ENCODE results near the gene D2HGDH. TPM values are rescaled to one million over a fixed set of nuclear protein-coding genes. Genes with fewer than 3 reads are reported as not detected.

Gene D2HGDH
- total and polyA plus RNA-seq, 2 of the 13 experiments (the other 11 are each of a cell fraction or from before 2014, with no cell fraction given), result 19.2 to 20.3 TPM

DNA sequence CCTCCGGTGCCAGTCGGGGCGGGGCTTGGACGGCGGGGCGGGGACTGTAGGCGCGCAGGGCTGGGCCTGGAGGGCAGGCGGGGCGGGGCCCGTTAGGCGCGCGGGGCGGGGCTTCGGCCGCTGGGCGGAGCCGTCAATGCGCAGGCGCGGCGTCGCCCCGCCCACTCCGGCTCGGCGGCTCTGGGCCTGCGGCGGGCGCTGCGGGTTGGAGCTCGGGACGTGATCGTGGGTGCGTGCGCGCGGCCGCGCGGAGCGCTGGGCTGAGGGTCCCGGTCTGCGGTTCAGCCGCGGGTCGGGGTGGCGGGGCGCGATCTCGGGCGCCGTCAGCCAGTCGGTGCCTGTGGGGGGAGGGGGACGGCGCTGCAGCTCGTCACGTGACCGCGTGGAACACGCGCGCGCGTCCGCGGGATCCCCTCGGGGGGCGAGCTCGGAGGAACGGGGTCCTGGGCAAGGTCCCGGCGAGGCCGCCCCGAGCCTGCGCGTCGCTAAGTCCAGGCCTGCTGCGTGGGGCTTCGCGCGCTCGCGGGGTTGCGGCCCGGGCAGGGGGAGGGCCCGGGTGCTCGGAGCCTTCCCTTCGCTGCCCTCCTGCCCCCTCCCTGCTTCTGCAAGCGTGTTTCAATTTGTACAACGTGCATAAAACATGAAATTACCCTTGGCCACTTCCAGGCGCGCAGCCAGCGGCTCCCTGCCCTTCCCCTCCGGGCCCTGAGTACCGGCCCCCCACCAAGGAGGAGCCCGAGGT lies at the start of gene D2HGDH (continued):
- TF ChIP-seq ZNF367 (CRISPR knock-in tag; IDR thresholded peaks at IDR 0.05; ENCODE audit: borderline replicate concordance) (peak; percentile 15; the same call in 1 of the 2 replicates), THAP11 (CRISPR knock-in tag; IDR thresholded peaks at IDR 0.05) (peak; percentile 50), FOSL2 (CRISPR knock-in tag; IDR thresholded peaks at IDR 0.05) (0 out of 2 replicates have a peak, but pooled peaks have one; percentile 5), ZBTB8A (CRISPR knock-in tag; IDR thresholded peaks at IDR 0.05; ENCODE audit: borderline replicate concordance, low read depth) (0 out of 2 replicates have a peak, but pooled peaks have one; percentile 8), PHF21A (CRISPR knock-in tag; IDR thresholded peaks at IDR 0.05) (no peak), ZNF713 (CRISPR knock-in tag; IDR thresholded peaks at IDR 0.05) (no peak), FLYWCH1 (CRISPR knock-in tag; IDR thresholded peaks at IDR 0.05) (no peak), KDM6A (CRISPR knock-in tag; IDR thresholded peaks at IDR 0.05; ENCODE audit: low read depth) (no peak), CBX1 (IDR thresholded peaks at IDR 0.05; ENCODE audit: low read depth) (peak; percentile 76), GZF1 (CRISPR knock-in tag; IDR thresholded peaks at IDR 0.05) (no peak), ZNF607 (CRISPR knock-in tag; IDR thresholded peaks at IDR 0.05; ENCODE audit: borderline replicate concordance) (peak; percentile 46; the same call in 1 of the 2 replicates), ZNF788 (CRISPR knock-in tag; IDR thresholded peaks at IDR 0.05; ENCODE audit: borderline replicate concordance) (no peak; the same call in none of the 2 replicates), FOXA3 (CRISPR knock-in tag; IDR thresholded peaks at IDR 0.05) (0 out of 2 replicates have a peak, but pooled peaks have one; percentile 20), PLRG1 (conservative IDR thresholded peaks at IDR 0.05) (no peak), TBL1XR1 (IDR thresholded peaks at IDR 0.05; ENCODE audit: borderline replicate concordance, low read length, partially characterized antibody) (no peak), NR1H2 (CRISPR knock-in tag; IDR thresholded peaks at IDR 0.05; ENCODE audit: borderline replicate concordance, low read depth) (peak; percentile 75; the same call in 1 of the 2 replicates), SIN3A (IDR thresholded peaks at IDR 0.05; ENCODE audit: borderline replicate concordance, low read depth, low read length) (peak; percentile 51; the same call in 1 of the 2 replicates)
- TF ChIP-seq, protein P1, sequence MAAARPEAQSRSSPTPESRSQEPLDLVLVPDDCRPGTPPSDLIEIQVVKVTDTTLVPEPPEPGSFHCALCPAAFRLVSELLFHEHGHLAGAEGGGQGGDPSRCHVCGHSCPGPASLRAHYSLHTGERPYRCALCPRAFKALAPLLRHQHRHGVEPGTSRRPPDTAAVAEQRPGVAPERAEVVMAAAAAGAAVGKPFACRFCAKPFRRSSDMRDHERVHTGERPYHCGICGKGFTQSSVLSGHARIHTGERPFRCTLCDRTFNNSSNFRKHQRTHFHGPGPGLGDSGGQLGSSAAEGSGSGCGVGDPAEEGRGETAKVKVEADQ (CRISPR knock-in tag; IDR thresholded peaks at IDR 0.05; ENCODE audit: borderline replicate concordance), result no peak; the same call in 1 of the 2 replicates
- TF ChIP-seq, protein P2, sequence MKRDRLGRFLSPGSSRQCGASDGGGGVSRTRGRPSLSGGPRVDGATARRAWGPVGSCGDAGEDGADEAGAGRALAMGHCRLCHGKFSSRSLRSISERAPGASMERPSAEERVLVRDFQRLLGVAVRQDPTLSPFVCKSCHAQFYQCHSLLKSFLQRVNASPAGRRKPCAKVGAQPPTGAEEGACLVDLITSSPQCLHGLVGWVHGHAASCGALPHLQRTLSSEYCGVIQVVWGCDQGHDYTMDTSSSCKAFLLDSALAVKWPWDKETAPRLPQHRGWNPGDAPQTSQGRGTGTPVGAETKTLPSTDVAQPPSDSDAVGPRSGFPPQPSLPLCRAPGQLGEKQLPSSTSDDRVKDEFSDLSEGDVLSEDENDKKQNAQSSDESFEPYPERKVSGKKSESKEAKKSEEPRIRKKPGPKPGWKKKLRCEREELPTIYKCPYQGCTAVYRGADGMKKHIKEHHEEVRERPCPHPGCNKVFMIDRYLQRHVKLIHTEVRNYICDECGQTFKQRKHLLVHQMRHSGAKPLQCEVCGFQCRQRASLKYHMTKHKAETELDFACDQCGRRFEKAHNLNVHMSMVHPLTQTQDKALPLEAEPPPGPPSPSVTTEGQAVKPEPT (CRISPR knock-in tag; IDR thresholded peaks at IDR 0.05; ENCODE audit: low read depth), result 0 out of 2 replicates have a peak, but pooled peaks have one; percentile 4
- TF ChIP-seq, protein P3, sequence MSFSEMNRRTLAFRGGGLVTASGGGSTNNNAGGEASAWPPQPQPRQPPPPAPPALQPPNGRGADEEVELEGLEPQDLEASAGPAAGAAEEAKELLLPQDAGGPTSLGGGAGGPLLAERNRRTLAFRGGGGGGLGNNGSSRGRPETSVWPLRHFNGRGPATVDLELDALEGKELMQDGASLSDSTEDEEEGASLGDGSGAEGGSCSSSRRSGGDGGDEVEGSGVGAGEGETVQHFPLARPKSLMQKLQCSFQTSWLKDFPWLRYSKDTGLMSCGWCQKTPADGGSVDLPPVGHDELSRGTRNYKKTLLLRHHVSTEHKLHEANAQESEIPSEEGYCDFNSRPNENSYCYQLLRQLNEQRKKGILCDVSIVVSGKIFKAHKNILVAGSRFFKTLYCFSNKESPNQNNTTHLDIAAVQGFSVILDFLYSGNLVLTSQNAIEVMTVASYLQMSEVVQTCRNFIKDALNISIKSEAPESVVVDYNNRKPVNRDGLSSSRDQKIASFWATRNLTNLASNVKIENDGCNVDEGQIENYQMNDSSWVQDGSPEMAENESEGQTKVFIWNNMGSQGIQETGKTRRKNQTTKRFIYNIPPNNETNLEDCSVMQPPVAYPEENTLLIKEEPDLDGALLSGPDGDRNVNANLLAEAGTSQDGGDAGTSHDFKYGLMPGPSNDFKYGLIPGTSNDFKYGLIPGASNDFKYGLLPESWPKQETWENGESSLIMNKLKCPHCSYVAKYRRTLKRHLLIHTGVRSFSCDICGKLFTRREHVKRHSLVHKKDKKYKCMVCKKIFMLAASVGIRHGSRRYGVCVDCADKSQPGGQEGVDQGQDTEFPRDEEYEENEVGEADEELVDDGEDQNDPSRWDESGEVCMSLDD (CRISPR knock-in tag; IDR thresholded peaks at IDR 0.05; ENCODE audit: borderline replicate concordance), result 0 out of 2 replicates have a peak, but pooled peaks have one; percentile 46
- TF ChIP-seq, protein P4, sequence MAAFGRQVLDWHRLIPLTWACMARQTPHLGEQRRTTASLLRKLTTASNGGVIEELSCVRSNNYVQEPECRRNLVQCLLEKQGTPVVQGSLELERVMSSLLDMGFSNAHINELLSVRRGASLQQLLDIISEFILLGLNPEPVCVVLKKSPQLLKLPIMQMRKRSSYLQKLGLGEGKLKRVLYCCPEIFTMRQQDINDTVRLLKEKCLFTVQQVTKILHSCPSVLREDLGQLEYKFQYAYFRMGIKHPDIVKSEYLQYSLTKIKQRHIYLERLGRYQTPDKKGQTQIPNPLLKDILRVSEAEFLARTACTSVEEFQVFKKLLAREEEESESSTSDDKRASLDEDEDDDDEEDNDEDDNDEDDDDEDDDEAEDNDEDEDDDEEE (CRISPR knock-in tag; IDR thresholded peaks at IDR 0.05), result no peak; the same call in 1 of the 2 replicates
- TF ChIP-seq, protein P5, sequence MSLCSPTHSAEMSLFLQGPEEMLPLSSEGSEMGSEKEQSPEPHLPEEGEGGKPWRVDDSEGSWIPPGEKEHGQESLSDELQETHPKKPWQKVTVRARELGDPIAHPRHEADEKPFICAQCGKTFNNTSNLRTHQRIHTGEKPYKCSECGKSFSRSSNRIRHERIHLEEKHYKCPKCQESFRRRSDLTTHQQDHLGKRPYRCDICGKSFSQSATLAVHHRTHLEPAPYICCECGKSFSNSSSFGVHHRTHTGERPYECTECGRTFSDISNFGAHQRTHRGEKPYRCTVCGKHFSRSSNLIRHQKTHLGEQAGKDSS (CRISPR knock-in tag; IDR thresholded peaks at IDR 0.05; ENCODE audit: borderline replicate concordance, low read depth), result peak; percentile 70; the same call in 1 of the 2 replicates

Data from HepG2 (cell line).